ENCODE data around the gene RPAP3.
"Not testable (repeated sequence)": the region's sequence is repeated elsewhere in the genome, so short reads cannot be mapped to it uniquely, and the experiment has no call there.

RPAP3 gene

GRCh38 chr12:47707905-47708543, 2.2 kb upstream of the RPAP3 start:
- intact Hi-C loops (cut with DNase I): no loop called here
- peak in 1 of 42 donors; percentile 21 for DNase-seq

DNA sequence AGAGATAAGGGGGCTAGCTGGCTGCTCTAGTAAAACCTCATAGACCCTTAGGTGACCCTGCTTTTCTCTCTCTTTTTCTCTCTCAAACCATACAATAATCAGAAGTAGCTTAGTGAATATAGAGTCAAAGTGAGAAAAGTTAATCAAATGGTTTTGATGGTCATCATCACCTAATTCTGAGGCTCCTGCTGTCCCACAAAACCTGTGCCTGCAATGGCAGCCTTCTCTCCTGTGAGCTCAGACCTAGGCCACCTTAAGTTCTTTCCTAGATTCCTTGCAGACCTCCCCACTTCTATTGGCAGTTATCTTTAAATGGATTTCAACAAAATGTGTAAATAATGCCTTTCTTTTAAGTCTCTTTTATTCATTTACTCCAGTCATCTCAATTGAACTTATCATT, 1.5 kb upstream of the RPAP3 start:
- no peak for DNase-seq
- intact Hi-C loops (cut with DNase I): no loop called here

DNA sequence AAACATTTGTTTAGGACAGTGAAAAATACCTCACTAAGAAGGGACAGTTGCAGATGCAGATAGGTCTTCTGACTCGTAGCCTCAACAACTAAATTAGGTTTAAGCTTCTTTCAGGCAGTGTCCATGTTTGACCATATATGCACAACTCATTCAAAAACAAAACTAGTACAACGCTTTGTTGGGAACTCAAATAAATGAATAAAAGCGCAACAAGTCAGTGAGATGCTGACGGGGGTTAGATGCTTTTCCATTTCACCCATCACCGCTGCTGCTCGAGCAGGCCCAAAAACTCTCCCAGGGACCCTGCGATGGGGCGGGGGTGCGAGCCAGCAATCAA, 633 bp downstream of the RPAP3 start:
- DNase-seq: no peak
- intact Hi-C loops (cut with DNase I): no loop called here

GRCh38 chr12:47704719-47705118, 1.1 kb downstream of the RPAP3 start:
- intact Hi-C loops (cut with DNase I): no loop called here
- DNase-seq: no peak

DNA sequence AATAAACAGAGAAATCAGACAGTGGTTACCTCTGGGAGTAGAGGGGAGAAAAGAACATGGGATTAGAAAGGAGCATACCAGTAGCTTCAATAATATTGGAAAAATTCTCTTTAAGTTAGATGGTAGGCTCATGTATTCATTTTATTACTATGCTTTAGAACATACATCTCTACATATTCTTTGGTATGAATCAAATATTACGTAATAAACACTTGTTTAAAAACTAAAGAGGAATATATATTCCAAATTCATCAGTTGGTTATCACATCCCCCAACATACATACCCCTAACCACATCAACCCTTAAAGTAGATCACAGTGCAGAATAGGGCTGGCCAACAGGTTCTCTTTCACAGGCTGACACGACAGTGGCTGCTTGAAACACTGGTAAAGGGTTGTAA, 5.6 kb downstream of the RPAP3 start:
- intact Hi-C loops (cut with DNase I): no loop called here
- DNase-seq: no peak

DNA sequence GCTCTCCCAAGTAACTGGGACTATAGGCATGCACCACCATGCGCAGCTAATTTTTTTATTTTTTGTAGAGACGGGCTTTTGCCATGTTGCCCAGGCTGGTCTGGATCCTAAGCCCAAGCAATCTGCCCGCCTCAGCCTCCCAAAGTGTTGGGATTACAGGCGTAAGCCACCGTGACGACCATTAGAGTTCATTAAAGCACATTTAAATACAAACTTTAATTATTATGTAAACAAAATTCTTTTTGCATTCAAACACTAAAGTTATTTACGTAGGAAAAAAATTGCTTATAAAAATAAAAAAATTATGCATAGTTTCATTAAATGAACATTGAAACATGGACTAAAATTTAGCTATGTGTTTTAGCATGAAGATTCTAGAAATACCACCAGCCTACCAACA, 7.2 kb downstream of the RPAP3 start:
- intact Hi-C loops (cut with DNase I): no loop called here
- DNase-seq: no peak

DNA sequence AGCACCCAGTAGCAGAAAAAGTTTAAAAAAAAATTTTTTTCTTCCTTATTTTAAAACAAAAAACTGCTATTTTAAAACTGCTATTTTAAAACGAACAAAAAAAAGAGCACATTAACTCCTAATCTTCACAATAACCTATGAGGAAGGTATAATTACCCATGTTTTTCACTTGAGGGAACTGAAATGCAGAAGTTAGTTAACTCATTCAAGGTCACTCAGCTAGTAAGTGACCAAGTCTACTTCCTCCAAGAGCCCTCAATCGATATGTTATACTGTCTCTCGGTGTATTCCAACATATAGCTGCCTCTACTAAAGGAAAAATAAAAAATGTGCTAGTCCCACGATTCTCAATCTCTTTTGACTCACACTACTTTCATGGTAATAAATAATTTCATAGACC, 7.8 kb downstream of the RPAP3 start:
- intact Hi-C loops (cut with DNase I): no loop called here
- no peak for DNase-seq

DNA sequence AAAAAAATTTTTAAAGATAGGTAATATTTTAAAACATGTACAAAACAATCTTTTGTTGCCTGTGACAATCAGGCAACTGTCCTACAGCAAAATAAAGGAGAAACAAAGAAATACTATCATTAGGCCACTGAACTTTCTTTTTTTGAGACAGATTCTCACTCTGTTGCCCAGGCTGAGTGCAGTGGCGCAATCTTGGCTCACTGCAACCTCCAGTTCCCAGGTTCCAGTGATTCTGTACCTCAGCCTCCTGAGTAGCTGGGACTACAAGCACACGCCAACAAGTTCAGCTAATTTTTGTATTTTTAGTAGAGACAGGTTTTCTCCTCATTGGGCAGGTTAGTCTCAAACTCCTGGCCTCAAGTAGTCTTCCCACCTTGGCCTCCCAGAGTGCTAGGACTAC, 16.6 kb downstream of the RPAP3 start:
- intact Hi-C loops (cut with DNase I): no loop called here
- DNase-seq: no peak

GRCh38 chr12:47687636-47688035, 18.2 kb downstream of the RPAP3 start:
- no peak for DNase-seq
- intact Hi-C loops (cut with DNase I): no loop called here

GRCh38 chr12:47686645-47687240, 19.1 kb downstream of the RPAP3 start:
- intact Hi-C loops (cut with DNase I): no loop called here
- peak in 19 of 42 donors; percentile 5 to 68 (median 40) for DNase-seq

GRCh38 chr12:47679785-47680184, 26.0 kb downstream of the RPAP3 start:
- DNase-seq: no peak
- intact Hi-C loops (cut with DNase I): no loop called here

GRCh38 chr12:47672068-47672467, 33.8 kb downstream of the RPAP3 start:
- no peak for DNase-seq

DNA sequence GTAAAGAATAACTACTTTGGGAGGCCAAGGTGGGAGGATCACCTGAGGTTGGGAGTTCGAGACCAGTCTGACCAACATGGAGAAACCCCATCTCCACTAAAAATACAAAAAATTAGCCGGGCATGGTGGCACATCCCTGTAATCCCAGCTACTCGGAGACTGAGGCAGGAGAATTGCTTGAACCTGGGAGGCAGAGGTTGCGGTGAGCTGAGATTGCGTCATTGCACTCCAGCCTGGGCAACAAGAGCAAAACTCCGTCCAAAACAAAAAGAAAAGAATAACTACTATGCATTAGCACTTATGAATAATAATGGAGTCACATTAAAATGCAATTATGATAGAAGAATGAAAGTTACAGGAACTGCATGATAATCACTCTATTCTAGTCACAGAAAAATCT, 37.9 kb downstream of the RPAP3 start:
- DNase-seq; intact Hi-C loops (cut with DNase I): not testable (repeated sequence)

More at GRCh38 chr12:47672068-47672467, 33.8 kb downstream of the RPAP3 start:
- intact Hi-C loops (cut with DNase I): no loop called here

DNA sequence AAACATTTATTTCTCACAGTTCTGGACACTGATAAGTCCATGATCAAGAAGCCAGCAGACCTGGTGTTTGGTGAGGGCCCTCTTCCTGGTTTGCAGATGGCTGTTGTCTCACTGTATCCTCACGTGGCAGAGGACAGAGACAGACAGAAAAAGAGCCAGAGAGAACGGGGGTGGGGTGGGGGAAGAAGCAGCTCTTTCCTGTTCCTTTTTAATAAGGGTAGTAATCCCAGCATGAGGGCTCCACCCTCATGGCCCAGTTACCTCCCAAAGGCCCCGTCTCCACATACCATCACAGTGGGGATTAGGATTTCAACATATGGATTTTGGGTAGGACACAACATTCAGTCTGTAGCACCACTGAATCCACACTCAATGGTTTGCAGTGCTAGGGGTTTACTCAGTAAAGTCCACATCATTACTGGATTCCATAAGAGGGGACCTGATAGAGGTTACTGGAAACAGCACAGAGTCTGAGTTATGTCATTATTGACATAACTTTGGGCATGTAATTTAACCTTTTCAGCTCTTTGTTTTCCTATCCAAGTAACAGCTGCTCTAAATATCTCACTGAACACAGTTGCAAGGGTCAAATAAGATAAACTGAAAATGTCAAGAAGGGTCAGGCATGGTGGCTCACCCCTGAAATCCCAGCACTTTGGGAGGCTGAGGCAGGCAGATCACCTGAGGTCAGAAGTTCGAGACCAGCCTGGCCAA, 53.2 kb downstream of the RPAP3 start:
- peak in 10 of 42 donors; percentile 1 to 48 (median 19) for DNase-seq
- intact Hi-C loops (cut with DNase I): loop anchor here (5.0 kb wide), 1 partner anchor 185 kb away; no protein-coding TSS in a partner anchor

GRCh38 chr12:47651368-47652254, 54.2 kb downstream of the RPAP3 start:
- peak; percentile 47 to 90 (median 74) for DNase-seq
- intact Hi-C loops (cut with DNase I): loop anchor here (5.0 kb wide), 1 partner anchor 186 kb away; no protein-coding TSS in a partner anchor

- no peak for DNase-seq
- intact Hi-C loops (cut with DNase I): loop anchor here (5.0 kb wide), 1 partner anchor 187 kb away; no protein-coding TSS in a partner anchor
Measured at GRCh38 chr12:47650469-47650868, 55.4 kb downstream of the RPAP3 start.

GRCh38 chr12:47649381-47649780, 56.4 kb downstream of the RPAP3 start:
- intact Hi-C loops (cut with DNase I): no loop called here
- no peak for DNase-seq

- intact Hi-C loops (cut with DNase I): no loop called here
Measured at GRCh38 chr12:47648056-47648579, 57.7 kb downstream of the RPAP3 start.

DNA sequence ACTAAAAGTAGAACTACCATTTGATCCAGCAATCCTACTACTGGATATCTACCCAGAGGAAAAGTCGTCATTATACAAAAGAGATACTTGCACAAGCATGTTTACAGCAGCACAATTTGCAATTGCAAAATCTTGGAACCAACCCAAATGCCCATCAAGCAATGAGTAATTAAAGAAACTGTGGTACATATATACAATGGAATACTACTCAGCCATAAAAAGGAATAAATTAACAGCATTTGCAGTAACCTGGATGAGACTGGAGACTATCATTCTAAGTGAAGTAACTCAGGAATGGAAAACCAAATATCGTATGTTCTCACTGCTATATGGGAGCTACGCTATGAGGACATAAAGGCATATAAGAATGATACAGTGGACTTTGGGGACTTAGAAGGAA, 63.5 kb downstream of the RPAP3 start:
- intact Hi-C loops (cut with DNase I); DNase-seq: not testable (repeated sequence)

More at GRCh38 chr12:47648056-47648579, 57.7 kb downstream of the RPAP3 start:
- DNase-seq: no peak
